ENCODE measurements around the gene EXO5.
"Not testable (repeated sequence)": the region's sequence is repeated elsewhere in the genome, so short reads cannot be mapped to it uniquely, and the experiment has no call there.

The EXO5 gene

DNA sequence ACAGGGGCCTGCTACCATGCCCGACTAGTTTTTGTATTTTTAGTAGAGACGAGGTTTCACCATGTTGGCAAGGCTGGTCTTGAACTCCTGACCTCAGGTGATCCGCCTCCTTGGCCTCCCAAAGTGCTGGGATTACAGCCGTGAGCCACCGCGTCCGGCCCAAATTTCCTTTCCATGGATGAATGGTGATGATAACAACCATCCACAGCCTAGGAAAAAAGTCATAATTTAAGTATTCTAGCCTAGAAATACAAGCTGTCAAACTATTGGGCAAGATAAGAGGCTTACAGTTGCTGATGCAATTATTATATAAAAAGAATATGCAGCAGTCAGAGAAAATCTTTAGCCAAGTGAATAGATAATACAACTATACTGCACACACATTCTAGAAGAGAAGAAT, 46.2 kb downstream of the EXO5 start:
- DNase-seq, result not testable (repeated sequence)

DNA sequence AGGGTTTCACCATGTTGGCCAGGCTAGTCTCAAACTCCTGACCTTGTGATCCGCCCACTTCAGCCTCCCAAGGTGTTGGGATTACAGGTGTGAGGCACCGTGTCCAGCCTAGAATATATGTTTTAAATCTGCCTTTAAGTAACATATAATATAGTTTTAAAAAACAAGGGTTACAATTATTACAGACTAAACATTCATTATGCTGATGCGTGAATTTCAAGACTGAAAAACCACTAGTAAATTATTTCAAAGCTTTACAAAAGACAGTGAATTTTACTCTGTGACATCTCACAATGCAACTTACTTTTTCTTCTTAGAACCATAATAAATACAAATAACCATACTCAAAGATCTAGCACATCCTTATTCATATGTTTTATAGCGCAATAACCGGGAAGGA, 47.6 kb downstream of the EXO5 start:
- no peak for DNase-seq

- not testable (repeated sequence) for DNase-seq
Observed at GRCh38 chr1:40558241-40558640, 49.7 kb downstream of the EXO5 start.

GRCh38 chr1:40562185-40562584, 53.6 kb downstream of the EXO5 start:
- DNase-seq, result no peak

GRCh38 chr1:40563266-40563665, 54.7 kb downstream of the EXO5 start:
- no peak for DNase-seq

GRCh38 chr1:40564506-40564905, 55.9 kb downstream of the EXO5 start:
- DNase-seq, result no peak

DNA sequence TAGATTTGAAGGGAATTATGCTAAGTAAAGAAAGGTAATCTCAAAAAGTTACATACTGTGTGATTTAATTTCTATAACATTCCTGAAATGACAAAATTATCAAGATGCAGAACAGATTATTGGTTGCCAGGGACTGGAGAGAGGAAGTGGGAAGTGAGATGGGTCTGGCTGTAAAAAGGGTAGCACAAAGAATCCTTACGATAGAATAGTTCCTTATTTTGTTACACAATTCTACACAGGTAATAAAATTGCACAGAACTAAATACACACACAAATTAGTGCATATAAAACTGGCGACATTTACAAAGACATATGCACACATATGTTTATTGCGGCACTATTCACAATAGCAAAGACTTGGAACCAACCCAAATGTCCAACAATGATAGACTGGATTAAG, 56.3 kb downstream of the EXO5 start:
- DNase-seq, result no peak

All from stimulated activated CD4-positive, alpha-beta T cell treated with anti-CD3 and anti-CD28 coated beads, Interleukin-1b, Interleukin-23, amount 100 ng/mL, for 48 hours (primary cell).